ENCODE results near the gene CARD10.
"Not testable (repeated sequence)": the region's sequence is repeated elsewhere in the genome, so short reads cannot be mapped to it uniquely, and the experiment has no call there.

Gene CARD10

GRCh38 chr22:37487129-37487528, 32.1 kb downstream of the CARD10 start:
- no peak for DNase-seq (ENCODE audit: low read depth)

DNA sequence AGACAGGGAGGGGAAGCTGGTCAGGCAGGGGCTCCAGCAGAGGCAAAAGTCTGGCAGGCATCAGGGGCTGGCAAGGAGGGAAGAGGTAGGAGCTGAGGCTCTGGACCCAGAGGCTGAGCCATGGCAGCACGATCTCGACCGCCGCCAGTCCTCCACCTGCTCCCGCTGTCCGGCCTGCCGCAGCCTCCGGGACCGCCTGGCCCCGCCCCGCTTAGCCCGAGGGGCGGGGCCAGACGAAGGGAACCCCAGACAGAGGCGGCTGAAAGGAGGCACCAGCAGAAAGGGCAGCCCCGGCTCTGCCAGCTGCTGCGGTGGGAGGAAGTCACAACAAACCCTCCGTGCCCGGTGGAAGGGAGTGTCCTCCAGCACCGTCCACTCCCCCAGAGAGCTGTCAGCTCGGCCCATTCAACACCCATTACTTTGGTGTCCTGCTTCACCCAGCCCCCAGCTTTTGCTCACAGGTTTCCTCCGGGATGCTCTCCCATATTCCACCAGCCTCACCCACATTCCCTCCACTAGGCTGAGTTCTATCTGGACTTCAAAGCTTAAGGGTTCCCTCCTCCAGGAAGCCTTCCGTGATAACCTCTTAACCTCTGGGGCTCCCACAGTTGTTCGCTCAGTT, 32.9 kb downstream of the CARD10 start, which contains the start of gene MFNG:
Gene MFNG, minus strand, starts transcription at position 161 of the 622 bp plus-strand sequence. CDS start 207 bp downstream, outside the sequence.
- peak; percentile 60 for DNase-seq (ENCODE audit: low read depth)

- no peak for DNase-seq (ENCODE audit: low read depth)
Measured at GRCh38 chr22:37485395-37486223, 33.6 kb downstream of the CARD10 start.

- no peak for DNase-seq (ENCODE audit: low read depth)
Measured at GRCh38 chr22:37484480-37485394, 34.5 kb downstream of the CARD10 start.

GRCh38 chr22:37483050-37483449, 36.2 kb downstream of the CARD10 start:
- no peak for DNase-seq (ENCODE audit: low read depth)

DNA sequence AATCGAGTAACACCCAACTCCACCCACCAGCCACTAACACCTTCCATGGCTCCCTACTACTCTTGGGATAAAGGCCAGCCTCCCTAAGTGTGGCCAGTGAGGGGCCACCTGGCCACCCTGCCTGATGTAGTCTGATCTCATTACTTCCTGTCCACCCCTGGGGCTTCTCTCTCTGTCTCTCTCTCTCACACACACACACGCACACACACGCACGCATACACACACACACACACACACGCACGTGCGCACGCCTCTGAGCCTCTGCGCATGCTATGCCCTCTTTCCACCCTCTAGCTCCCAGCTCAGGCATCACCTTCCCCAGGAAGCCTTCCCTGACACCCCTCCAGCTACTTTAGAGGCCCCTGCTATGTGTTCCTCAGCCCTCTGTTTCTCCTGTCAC, 37.0 kb downstream of the CARD10 start:
- DNase-seq (ENCODE audit: low read depth): no peak

GRCh38 chr22:37481347-37481907, 37.8 kb downstream of the CARD10 start:
- no peak for DNase-seq (ENCODE audit: low read depth)

- DNase-seq (ENCODE audit: low read depth): no peak
Measured at GRCh38 chr22:37480387-37481346, 38.5 kb downstream of the CARD10 start.

DNA sequence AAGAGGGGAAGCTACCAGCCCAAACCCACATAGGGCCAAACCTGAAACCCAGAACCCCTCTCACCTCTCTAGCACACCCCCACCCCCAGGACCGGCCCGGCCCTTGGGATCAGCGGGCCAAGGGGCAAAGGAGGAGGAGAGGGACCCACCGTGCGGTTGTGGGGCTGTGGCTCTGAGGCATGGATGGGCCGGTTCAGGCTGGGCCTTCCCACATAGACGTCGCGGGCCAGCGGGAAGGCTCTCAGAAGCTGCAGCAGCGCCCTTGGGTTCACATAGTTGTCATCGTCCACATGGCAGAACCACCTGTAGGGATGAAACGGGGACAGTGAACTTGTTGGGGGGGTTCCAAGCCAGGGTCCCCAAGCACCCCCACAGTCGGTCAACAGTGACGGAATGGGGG, 40.0 kb downstream of the CARD10 start:
- DNase-seq (ENCODE audit: low read depth): no peak

DNA sequence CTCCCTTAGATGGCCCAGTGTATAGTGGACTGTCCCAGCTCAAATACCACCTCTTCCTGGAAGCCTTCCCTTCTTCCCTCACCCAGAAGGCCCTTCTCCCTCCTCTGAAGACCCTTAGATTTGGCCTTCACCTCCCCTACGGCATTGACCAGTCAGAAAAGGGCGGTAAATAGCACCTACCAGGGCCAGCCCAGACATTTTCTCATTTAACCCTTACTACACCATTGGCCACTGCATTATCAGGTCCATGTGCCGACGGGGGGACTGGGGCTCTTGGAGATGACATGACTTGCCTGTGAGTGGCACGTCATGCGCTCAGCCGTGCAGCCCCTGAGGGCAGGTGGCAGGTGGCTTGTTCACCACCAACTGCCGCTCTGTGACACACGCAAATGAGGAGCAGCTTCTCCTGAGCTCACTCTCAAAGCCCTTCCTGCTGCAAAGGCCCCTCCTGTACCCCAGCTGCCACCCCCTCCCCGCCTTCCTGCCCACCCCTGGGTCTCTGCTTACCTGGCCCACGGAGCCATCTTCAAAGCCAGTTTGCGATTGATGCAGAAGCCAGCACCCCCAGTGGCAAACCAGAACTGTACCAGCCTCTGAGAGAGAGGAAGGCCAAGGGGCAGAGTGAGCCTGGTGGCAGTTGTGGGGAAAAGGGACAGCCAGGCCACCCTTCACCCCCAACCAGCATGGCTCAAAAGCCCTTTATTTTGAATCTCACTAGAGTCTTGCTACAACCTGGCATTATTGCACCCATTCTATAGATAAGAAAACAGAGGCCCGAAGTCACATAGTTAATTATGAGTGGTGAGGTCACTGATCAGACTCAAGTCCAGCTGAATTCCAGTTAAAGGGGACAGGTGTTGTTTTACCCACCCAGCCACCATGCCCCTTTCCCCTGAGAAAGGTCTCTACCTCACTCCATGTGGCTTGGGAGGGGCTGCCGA, 42.6 kb downstream of the CARD10 start:
- DNase-seq (ENCODE audit: low read depth): no peak

DNA sequence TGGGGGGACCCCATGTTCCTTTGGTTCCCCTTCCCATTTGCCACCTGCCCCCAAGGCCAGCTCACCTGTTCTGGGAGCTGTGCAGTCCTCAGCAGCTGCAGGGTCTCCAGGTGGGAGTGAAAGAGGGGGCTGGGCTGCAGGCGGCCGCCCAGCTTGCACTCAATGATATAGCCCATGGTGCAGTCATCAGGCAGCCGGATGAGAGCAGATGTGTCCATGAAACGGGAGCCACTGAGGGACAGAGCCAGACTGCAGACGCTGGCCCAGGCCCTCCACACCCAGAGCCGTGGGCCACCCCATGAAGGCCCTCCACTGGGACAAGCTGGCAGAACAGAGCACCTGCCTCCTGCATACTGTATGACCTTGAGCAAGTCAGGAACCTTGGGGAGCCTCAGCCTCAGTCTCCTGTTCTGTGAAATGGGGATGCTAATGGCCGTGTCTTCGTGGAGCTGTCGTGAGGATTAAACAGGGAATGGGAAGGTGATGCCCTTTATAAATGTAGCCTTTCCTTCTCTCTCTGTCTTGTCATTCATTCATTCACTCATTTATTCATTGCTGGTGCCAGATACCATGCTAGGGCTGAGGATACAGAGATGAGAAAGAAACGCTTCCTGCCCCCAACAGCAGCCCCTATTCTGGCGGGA, 44.6 kb downstream of the CARD10 start:
- DNase-seq (ENCODE audit: low read depth): no peak

DNA sequence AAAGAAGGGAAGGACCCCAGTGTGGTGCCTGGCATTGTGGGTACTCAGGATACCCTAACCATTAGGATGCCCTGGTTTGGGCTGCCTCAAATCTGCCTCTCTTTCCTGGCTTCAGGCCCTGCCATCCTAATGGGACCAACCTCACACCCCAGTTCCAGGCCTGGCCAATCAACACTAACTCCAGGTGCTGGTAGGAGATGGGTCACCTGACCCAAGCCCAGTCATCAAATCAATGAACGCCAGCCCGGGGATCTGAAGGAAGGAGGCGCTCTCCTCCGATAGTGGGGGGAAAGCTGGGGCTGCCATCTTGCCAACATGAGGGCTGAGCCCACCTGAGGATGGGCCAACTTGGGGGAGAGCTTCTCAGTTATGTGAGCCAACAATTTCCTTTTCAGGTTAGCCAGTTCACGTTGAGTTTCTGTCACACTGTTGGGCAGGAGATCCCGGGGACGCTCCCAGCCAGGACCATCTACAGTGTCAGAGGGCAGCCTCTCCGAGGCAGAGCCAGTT, 45.7 kb downstream of the CARD10 start:
- no peak for DNase-seq (ENCODE audit: low read depth)

GRCh38 chr22:37472418-37473006, 46.7 kb downstream of the CARD10 start:
- peak; percentile 65 for DNase-seq (ENCODE audit: low read depth)

GRCh38 chr22:37471727-37472417, 47.3 kb downstream of the CARD10 start:
- DNase-seq (ENCODE audit: low read depth): no peak

DNA sequence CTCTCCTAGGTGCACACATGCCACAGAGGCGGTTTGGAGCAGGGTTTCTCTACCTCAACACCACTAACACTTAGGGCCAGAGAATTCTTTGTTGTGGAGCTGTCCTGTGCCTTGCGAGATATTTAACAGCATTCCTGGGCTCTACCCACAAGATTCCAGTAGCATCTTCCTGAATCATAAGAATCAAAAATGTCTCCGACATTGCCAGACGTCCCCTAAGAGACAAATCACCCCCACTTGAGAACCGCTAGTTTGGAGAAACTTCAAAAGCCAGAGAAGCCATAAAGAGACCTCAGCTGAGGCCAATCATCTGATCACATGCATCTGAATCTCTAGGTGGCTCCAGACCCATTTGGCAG, 49.1 kb downstream of the CARD10 start:
- no peak for DNase-seq (ENCODE audit: low read depth)

GRCh38 chr22:37469416-37470086, 49.7 kb downstream of the CARD10 start:
- DNase-seq (ENCODE audit: low read depth): no peak

DNA sequence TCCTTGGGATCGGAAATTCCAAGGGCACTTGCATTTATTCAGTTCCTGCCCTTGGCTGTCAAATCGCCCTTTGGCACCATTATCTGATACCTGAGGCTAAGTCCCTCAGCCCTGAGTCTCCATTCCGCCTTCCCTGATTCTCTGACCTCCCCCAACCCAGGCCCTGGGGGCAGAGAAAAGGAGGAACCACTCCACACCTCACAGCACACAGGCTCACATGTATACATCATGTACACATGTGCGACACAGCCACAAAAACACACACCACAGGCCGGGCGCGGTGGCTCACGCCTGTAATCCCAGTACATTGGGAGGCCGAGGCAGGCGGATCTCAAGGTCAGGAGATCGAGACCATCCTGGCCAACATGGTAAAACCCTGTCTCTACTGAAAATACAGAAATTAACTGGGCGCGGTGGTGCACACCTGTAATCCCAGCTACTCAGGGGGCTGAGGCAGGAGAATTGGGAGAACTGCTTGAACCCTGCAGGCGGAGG, 51.0 kb downstream of the CARD10 start:
- not testable (repeated sequence) for DNase-seq (ENCODE audit: low read depth)
